SKM-1 treated with dmso at 0.1 percent for 144 hours (cell line): ENCODE measurements around the gene RREB1.

Experiments
- DNase-seq: peaks from one replicate; lab custom pipeline; 2025; ENCODE audit not compliant: unreplicated experiment; lab: John Stamatoyannopoulos, UW

Gene RREB1

GRCh38 chr6:7088076-7088742 lies 19.6 kb upstream of the RREB1 start:
- no peak for DNase-seq

GRCh38 chr6:7098993-7099392 lies 8.8 kb upstream of the RREB1 start:
- no peak for DNase-seq

GRCh38 chr6:7100072-7100752 lies 7.5 kb upstream of the RREB1 start:
- DNase-seq: peak; percentile 74

GRCh38 chr6:7100753-7101081 lies 7.0 kb upstream of the RREB1 start:
- DNase-seq: no peak

GRCh38 chr6:7101290-7101689 lies 6.5 kb upstream of the RREB1 start:
- no peak for DNase-seq

- no peak for DNase-seq
These were observed 3.0 kb upstream of the RREB1 start for GRCh38 chr6:7104752-7105151.

- DNase-seq: no peak
These were observed 1.5 kb upstream of the RREB1 start for GRCh38 chr6:7106215-7106751.

- DNase-seq: no peak
These were observed 796 bp upstream of the RREB1 start for GRCh38 chr6:7106752-7107577.

GRCh38 chr6:7108196-7108963 lies 619 bp downstream of the RREB1 start:
- no peak for DNase-seq

GRCh38 chr6:7108964-7109836 lies 1.4 kb downstream of the RREB1 start:
- DNase-seq: peak; percentile 72

GRCh38 chr6:7110092-7110792 lies 2.5 kb downstream of the RREB1 start:
- DNase-seq: no peak

- no peak for DNase-seq
These were observed 3.4 kb downstream of the RREB1 start for GRCh38 chr6:7111095-7111690.

- DNase-seq: no peak
These were observed 4.4 kb downstream of the RREB1 start for GRCh38 chr6:7112171-7112570.

GRCh38 chr6:7112741-7113313 lies 5.1 kb downstream of the RREB1 start:
- DNase-seq: no peak

- DNase-seq: no peak
These were observed 7.1 kb downstream of the RREB1 start for GRCh38 chr6:7114744-7115458.

- DNase-seq: no peak
These were observed 7.9 kb downstream of the RREB1 start for GRCh38 chr6:7115543-7116231.

GRCh38 chr6:7119272-7119801 lies 11.6 kb downstream of the RREB1 start:
- DNase-seq: no peak
